Ovary (tissue), 9 donors: ENCODE data around the gene CORO6. TPM values are rescaled to one million over a fixed set of nuclear protein-coding genes. Genes with fewer than 3 reads are reported as not detected.

Source experiments
- DNase-seq, 5 donors: peaks; one replicate each; pipeline ENCODE4 v3.0.0-alpha.2; 2019 to 2020
- H3K27ac ChIP-seq, 2 donors: fragments of 200-600 bp; one replicate each; pipeline versions ENCODE4 v1.5.1 to v1.8.0; 2019 to 2022
- H3K27me3 ChIP-seq: fragments of 200-600 bp; one replicate; pipeline ENCODE4 v1.8.0; 2022
- H3K36me3 ChIP-seq: fragments of 200-600 bp; sonication (generic); one replicate; pipeline ENCODE4 v1.5.1; 2019
- H3K4me1 ChIP-seq: one replicate; pipeline ENCODE4 v1.8.1; 2013; ENCODE audit warnings: mild to moderate bottlenecking, moderate library complexity; ENCODE audit not compliant: insufficient read depth
- H3K4me3 ChIP-seq: fragments of 200-600 bp; sonication (generic); one replicate; pipeline ENCODE4 v1.5.1; 2017
- H3K9me3 ChIP-seq, 2 donors: fragments of 200-600 bp in 1 of 2; sonication (generic) in 1 of 2; one replicate each; pipeline versions ENCODE4 v1.5.1 to v1.8.1; 2013 to 2019; ENCODE audit warnings: mild to moderate bottlenecking in 1 of 2, moderate library complexity in 1 of 2
- CTCF ChIP-seq, 3 donors: fragments of 450-650 bp in 2 of 3; fragments of 200-600 bp in 1 of 3; IDR thresholded peaks; one replicate each; pipeline versions ENCODE4 v1.5.1 to v1.8.0; 2016 to 2022; ENCODE audit warnings: antibody characterized with exemption in 3 of 3, mild to moderate bottlenecking in 1 of 3
- EP300 ChIP-seq: sonication (generic); formaldehyde crosslinking; IDR thresholded peaks from one replicate; pipeline ENCODE4 v1.6.1; 2017; ENCODE audit warnings: antibody characterized with exemption
- POLR2A ChIP-seq: fragments of 450-650 bp; IDR thresholded peaks from one replicate; pipeline ENCODE4 v1.6.1; 2017; ENCODE audit warnings: antibody characterized with exemption, mild to moderate bottlenecking, moderate library complexity
- WGBS, 3 donors: extraction: QIAGEN DNeasy Blood & Tissue Kit in 1 of 3; methylation state at CpG; one replicate each; pipeline versions ENCODE4 v1.1.5 to v1.1.7; 2013 to 2017; 5-methylcytosine and 5-hydroxymethylcytosine counted together
- intact Hi-C, 4 donors: fragments of 100-400 bp; cut with DNase I; formaldehyde crosslinking; loops; one replicate each; pipeline versions ENCODE4 v1.11.0 to v1.15.1; 2022 to 2023
- polyA plus RNA-seq, 2 donors: library from polyadenylated mRNA; stranded (reverse); fragments of 200-250 nt in 1 of 2; fragments of 350-450 nt in 1 of 2; fragmentation: Illumina TruSeq in 1 of 2; extraction: RNeasy Lipid Tissue Mini Kit (QIAGEN cat#74804) in 1 of 2; gene quantifications; one replicate each; pipeline ENCODE4 v1.2.3, GENCODE V29; 2013 to 2014
- total RNA-seq, 7 donors: library from RNA; depleted of rRNA in 2 of 7; stranded (reverse); fragments of >200 nt in 2 of 7; fragmentation: NEBNext Ultra II Directional in 3 of 7; extraction: Animal tissue kit (Norgen Biotek cat#: 25700) in 3 of 7; gene quantifications; one replicate each; pipeline versions ENCODE4 v1.1.0 to v1.2.4, GENCODE V29; 2016 to 2023
- donor health status: DM: no; HTN: no; CAD: no; lungs with moderate emphysema.
- donor health status: DM: no; HTN: no; CAD: no.
- donor health status: Bipolar disorder and iron deficiency.
- donor health status: DM: yes; HTN: yes; CAD: no.
- donor health status: DM: no; HTN: no; CAD: no.
- donor health status: DM: yes; HTN: yes; CAD: no.

CORO6 gene
- total and polyA plus RNA-seq, 9 donors = 1.2 to 9.0 (median 3.5) TPM

GRCh38 chr17:29620779-29621500, 1.8 kb downstream of the CORO6 start:
- no peak overlapping the region for H3K4me3 ChIP-seq
- TF ChIP-seq CTCF (IDR thresholded peaks at IDR 0.05) = no peak
- no peak for TF ChIP-seq EP300
- no peak for TF ChIP-seq POLR2A
- intact Hi-C loops = loop anchor here in 1 of 4 donors (10.0 kb wide), 1 partner anchor 154 kb away; no protein-coding TSS in a partner anchor
- peaks cover 7% of the 10 kb centered on the region for H3K4me1 ChIP-seq
- H3K27me3 ChIP-seq = no peaks in the 10 kb centered on the region
- no peaks in the 10 kb centered on the region for H3K36me3 ChIP-seq
- 95% methylated on average over 12 of the region's 12 CpGs for WGBS, 3 donors
- no peak overlapping the region for H3K27ac ChIP-seq
- no peaks in the 10 kb centered on the region for H3K9me3 ChIP-seq
- no peak for DNase-seq

GRCh38 chr17:29620271-29620670, 2.4 kb downstream of the CORO6 start:
- Histone ChIP-seq H3K9me3 (no peaks in the 10 kb centered on the region), H3K27ac (no peak overlapping the region), H3K36me3 (no peaks in the 10 kb centered on the region), H3K4me3 (no peak overlapping the region), H3K27me3 (no peaks in the 10 kb centered on the region), H3K4me1 (peaks cover 10% of the 10 kb centered on the region)
- 95 to 98% (median 97%) methylated on average over 4 of the region's 4 CpGs for WGBS, 3 donors
- no peak for DNase-seq
- TF ChIP-seq CTCF (IDR thresholded peaks at IDR 0.05) (no peak), EP300 (no peak), POLR2A (no peak)
- intact Hi-C loops = loop anchor here in 1 of 4 donors (10.0 kb wide), 1 partner anchor 155 kb away; no protein-coding TSS in a partner anchor

GRCh38 chr17:29619251-29619650, 3.5 kb downstream of the CORO6 start:
- H3K4me3 ChIP-seq = no peak overlapping the region
- intact Hi-C loops = no loop called here

GRCh38 chr17:29618272-29619065, 4.2 kb downstream of the CORO6 start:
- Histone ChIP-seq H3K27ac (no peak overlapping the region), H3K9me3 (no peaks in the 10 kb centered on the region), H3K4me1 (peaks cover 14% of the 10 kb centered on the region), H3K4me3 (peak overlapping the region; percentile 29), H3K27me3 (no peaks in the 10 kb centered on the region), H3K36me3 (no peaks in the 10 kb centered on the region)
- no peak for DNase-seq
- intact Hi-C loops = no loop called here
- TF ChIP-seq CTCF (IDR thresholded peaks at IDR 0.05) (no peak), POLR2A (no peak), EP300 (no peak)
- 34 to 49% (median 47%) methylated on average over 21 to 22 of the region's 22 CpGs for WGBS, 3 donors

More at GRCh38 chr17:29619251-29619650, 3.5 kb downstream of the CORO6 start:
- Histone ChIP-seq H3K27me3 (no peaks in the 10 kb centered on the region), H3K36me3 (no peaks in the 10 kb centered on the region), H3K27ac (no peak overlapping the region), H3K4me1 (peaks cover 10% of the 10 kb centered on the region), H3K9me3 (no peaks in the 10 kb centered on the region)
- TF ChIP-seq CTCF (IDR thresholded peaks at IDR 0.05) = no peak
- no peak for TF ChIP-seq POLR2A
- no peak for TF ChIP-seq EP300
- DNase-seq = no peak
